Naive thymus-derived CD4-positive, alpha-beta T cell (primary cell): ENCODE data around the gene PHF2. TPM values are rescaled to one million over a fixed set of nuclear protein-coding genes. Genes with fewer than 3 reads are reported as not detected.
A peak's percentile ranks its signal among the peaks of the same experiment; 100 is the strongest.

Experiments
- ATAC-seq: fragments of 150-1000 bp; cut with Tn5 transposase; 2 replicates; pipeline ENCODE4 v1.10.0; 2021; ENCODE audit warnings: mild to moderate bottlenecking, moderate library complexity
- CTCF ChIA-PET: fragments of 350-600 bp; sonication (Branson Sonifier 250); formaldehyde crosslinking; loops from one replicate; lab custom pipeline; 2021; ENCODE audit warnings: antibody characterized with exemption; lab: Charles Lee
- POLR2A ChIA-PET: fragments of 350-600 bp; sonication (Branson Sonifier 250); formaldehyde crosslinking; loops from one replicate; lab custom pipeline; 2021; ENCODE audit warnings: antibody characterized with exemption, inconsistent platforms; lab: Charles Lee
- DNase-seq, 9 donors: peaks; one replicate each; pipeline versions ENCODE4 v3.0.0 to v3.0.0-alpha.2; 2020 to 2022; ENCODE audit warnings: mixed read lengths in 1 of 9
- H3K27ac ChIP-seq: one replicate; pipeline ENCODE4 v1.7.0; 2013; ENCODE audit warnings: mild to moderate bottlenecking, low read depth, low read length, moderate library complexity
- H3K27me3 ChIP-seq, 2 donors: one replicate each; pipeline ENCODE4 v1.7.0; 2013; ENCODE audit warnings: low read length in 2 of 2, mild to moderate bottlenecking in 2 of 2, moderate library complexity in 2 of 2; ENCODE audit not compliant: control insufficient read depth in 2 of 2, insufficient read depth in 2 of 2
- H3K36me3 ChIP-seq, 3 experiments: 1 replicate in 2 of 3; 2 replicates in 1 of 3; pipeline ENCODE4 v1.7.0; 2013; ENCODE audit warnings: low read length in 3 of 3, mild to moderate bottlenecking in 3 of 3, moderate library complexity in 1 of 3; ENCODE audit not compliant: insufficient read depth in 3 of 3, control insufficient read depth in 2 of 3
- H3K4me1 ChIP-seq, 2 donors: one replicate each; pipeline ENCODE4 v1.7.0; 2013; ENCODE audit warnings: low read length in 2 of 2, mild to moderate bottlenecking in 2 of 2, moderate library complexity in 1 of 2; ENCODE audit not compliant: control insufficient read depth in 2 of 2, insufficient read depth in 2 of 2
- H3K4me3 ChIP-seq: 2 replicates; pipeline ENCODE4 v1.7.0; 2013; ENCODE audit warnings: mild to moderate bottlenecking, low read length
- H3K9me3 ChIP-seq, 3 experiments: 1 replicate in 2 of 3; 2 replicates in 1 of 3; pipeline ENCODE4 v1.7.0; 2013; ENCODE audit warnings: low read length in 3 of 3; ENCODE audit not compliant: control insufficient read depth in 2 of 3
- H3K27ac Mint-ChIP-seq, 9 donors: one replicate each; pipeline ENCODE4 v1.8.0; 2020 to 2022; ENCODE audit warnings: mixed read lengths in 9 of 9, mild to moderate bottlenecking in 8 of 9, moderate library complexity in 5 of 9, inconsistent platforms in 2 of 9
- H3K27me3 Mint-ChIP-seq, 5 donors: one replicate each; pipeline ENCODE4 v1.8.0; 2021 to 2022; ENCODE audit warnings: mixed read lengths in 5 of 5, mild to moderate bottlenecking in 1 of 5
- H3K36me3 Mint-ChIP-seq, 5 donors: one replicate each; pipeline ENCODE4 v1.8.0; 2020 to 2022; ENCODE audit warnings: mixed read lengths in 5 of 5, mild to moderate bottlenecking in 3 of 5, inconsistent platforms in 1 of 5
- H3K4me1 Mint-ChIP-seq, 7 donors: one replicate each; pipeline ENCODE4 v1.8.0; 2020 to 2022; ENCODE audit warnings: mixed read lengths in 7 of 7, mild to moderate bottlenecking in 3 of 7, inconsistent platforms in 1 of 7
- H3K4me3 Mint-ChIP-seq, 10 donors: one replicate each; pipeline ENCODE4 v1.8.0; 2020 to 2022; ENCODE audit warnings: mild to moderate bottlenecking in 10 of 10, mixed read lengths in 10 of 10, moderate library complexity in 6 of 10, inconsistent platforms in 2 of 10
- H3K9me3 Mint-ChIP-seq, 11 donors: one replicate each; pipeline ENCODE4 v1.8.0; 2020 to 2022; ENCODE audit warnings: mixed read lengths in 11 of 11, mild to moderate bottlenecking in 4 of 11, inconsistent platforms in 1 of 11, moderate library complexity in 1 of 11
- intact Hi-C, 2 donors: fragments of 100-400 bp; cut with micrococcal nuclease; formaldehyde crosslinking; loops; one replicate each; pipeline ENCODE4 v1.15.1; 2023
- polyA plus RNA-seq, 2 donors: library from polyadenylated mRNA; unstranded; fragments of 300-500 nt; fragmentation: Illumina TruSeq; gene quantifications; one replicate each; pipeline ENCODE4 v1.2.3, GENCODE V29; 2021
- total RNA-seq, 6 experiments: library from RNA in 5 of 6; stranded (reverse) in 5 of 6; gene quantifications; 1 replicate in 5 of 6; 2 replicates in 1 of 6; pipeline ENCODE4 v1.2.3 and lab custom pipeline; 2021 to 2026

The PHF2 gene
- total and polyA plus RNA-seq, 7 experiments from 2014 or later = 1.0 to 39.3 (median 28.6) TPM

DNA sequence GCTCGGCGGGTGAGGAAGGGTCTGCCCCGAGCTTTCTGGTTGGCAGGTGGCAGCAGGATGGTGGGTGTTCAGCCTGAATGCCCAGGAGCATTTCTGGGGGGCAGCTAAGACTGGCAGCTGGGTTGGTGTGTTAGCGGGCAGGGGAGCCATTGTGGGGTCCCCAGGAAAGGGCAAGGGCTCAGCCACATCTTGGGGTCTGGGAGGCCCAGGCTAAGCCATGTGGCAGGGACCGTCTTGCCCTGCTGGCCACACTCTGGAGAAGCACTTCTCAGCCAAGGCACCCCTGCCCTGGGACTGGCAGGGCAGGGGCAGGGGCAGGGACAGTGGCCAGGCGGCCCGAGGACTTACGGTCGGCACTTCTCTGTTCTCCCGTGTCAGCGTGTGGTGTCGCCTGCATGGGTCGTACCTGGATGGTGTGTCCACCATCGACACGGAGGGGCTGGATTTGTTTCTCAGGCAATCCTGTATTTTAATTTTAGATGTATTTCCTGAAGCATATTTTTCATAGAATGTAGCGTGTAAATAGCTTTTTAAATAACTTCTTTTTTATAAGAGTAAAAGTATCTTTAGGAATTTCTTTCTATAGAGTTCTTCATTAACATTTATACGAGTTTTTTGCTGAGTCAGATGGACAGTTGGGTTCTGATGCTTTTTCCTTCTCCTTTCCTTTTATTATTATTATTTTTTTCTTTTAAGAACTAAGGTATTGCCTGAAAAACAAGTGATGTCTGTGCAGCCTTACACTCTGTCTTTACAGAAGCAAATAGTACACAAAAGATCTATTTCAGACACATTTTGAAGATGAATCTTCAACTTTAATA is 102.0 kb downstream of the PHF2 start:
- H3K4me1 Mint-ChIP-seq = peaks cover 0 to 3% (median 0%) of the 10 kb centered on the region in 7 donors
- Histone ChIP-seq H3K9me3 (no peaks in the 10 kb centered on the region), H3K27ac (no peak overlapping the region), H3K4me3 (no peak overlapping the region), H3K36me3 (peaks cover 0 to 50% (median 4%) of the 10 kb centered on the region in 3 experiments), H3K27me3 (no peaks in the 10 kb centered on the region), H3K4me1 (no peaks in the 10 kb centered on the region)
- no peaks in the 10 kb centered on the region for H3K27me3 Mint-ChIP-seq
- intact Hi-C loops = no loop called here
- H3K27ac Mint-ChIP-seq = peak overlapping the region in 2 of 9 donors; percentile 34 to 38
- H3K9me3 Mint-ChIP-seq = no peaks in the 10 kb centered on the region
- H3K4me3 Mint-ChIP-seq = no peak overlapping the region
- ChIA-PET CTCF (no interaction called here), POLR2A (no interaction called here)
- DNase-seq (no peak), ATAC-seq (no peak)
- H3K36me3 Mint-ChIP-seq = peaks cover 4 to 32% (median 8%) of the 10 kb centered on the region in 5 donors

DNA sequence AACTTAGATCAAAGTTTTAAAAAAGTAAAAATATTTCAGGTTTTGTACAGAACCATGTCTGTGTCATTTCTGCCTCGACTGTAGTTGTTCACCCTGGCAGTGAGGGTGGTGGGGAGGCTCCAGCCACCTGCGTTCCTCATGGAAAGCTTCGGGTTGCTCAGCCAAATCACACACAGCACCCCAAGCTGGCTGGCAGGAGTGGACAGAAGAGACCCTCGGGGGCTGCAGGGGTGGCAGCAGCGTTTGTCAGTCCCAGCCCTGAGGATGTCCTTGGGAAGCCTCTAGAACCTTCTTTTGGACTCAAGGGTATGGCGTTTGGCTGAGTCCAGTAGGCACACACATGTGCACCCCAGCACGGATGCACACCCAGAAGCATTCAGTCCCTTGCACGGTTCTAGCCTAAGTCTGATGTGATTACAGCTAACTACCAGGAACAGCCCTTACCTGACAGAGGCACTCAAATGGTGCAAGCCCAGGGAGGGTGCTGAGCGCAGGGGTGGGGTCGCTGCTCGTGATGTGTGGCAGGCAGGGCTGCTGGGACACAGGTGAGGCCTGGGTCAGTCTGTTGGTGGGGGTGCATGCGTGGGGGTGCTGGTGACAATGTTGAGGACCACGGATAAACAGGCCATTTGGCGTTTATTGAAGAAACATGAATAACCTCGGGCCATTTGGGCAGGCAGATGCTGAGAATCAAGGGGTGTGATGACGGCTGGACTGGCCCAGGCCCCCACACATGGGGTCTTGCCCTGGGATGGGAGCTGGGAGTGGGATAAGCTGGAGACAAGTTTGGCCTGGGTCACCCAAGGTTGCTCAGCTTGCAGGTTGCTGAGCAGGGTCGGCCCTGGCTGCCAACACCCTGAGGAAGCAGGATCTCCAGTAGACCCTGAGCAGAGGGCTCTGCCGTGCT is 103.4 kb downstream of the PHF2 start:
- ChIA-PET POLR2A (no interaction called here), CTCF (interaction anchor here (1.1 kb wide), 1 partner anchor 284 kb away, joined by 3 read pairs; no protein-coding TSS in a partner anchor)
- Histone ChIP-seq H3K27ac (no peak overlapping the region), H3K9me3 (no peaks in the 10 kb centered on the region), H3K4me1 (no peaks in the 10 kb centered on the region), H3K4me3 (no peak overlapping the region), H3K27me3 (no peaks in the 10 kb centered on the region), H3K36me3 (peaks cover 0 to 36% (median 4%) of the 10 kb centered on the region in 3 experiments)
- intact Hi-C loops = loop anchor here in 1 of 2 donors (10.0 kb wide), 1 partner anchor 535 kb away; no protein-coding TSS in a partner anchor
- DNase-seq = peak in 2 of 9 donors; percentile 3 to 16
- no peak for ATAC-seq
- peak overlapping the region in 1 of 9 donors; percentile 55 for H3K27ac Mint-ChIP-seq
- H3K4me3 Mint-ChIP-seq = no peak overlapping the region
- no peaks in the 10 kb centered on the region for H3K9me3 Mint-ChIP-seq
- H3K36me3 Mint-ChIP-seq = peaks cover 0 to 20% (median 8%) of the 10 kb centered on the region in 5 donors
- peaks cover 0 to 3% (median 0%) of the 10 kb centered on the region in 7 donors for H3K4me1 Mint-ChIP-seq
- H3K27me3 Mint-ChIP-seq = peaks cover 0 to 6% (median 0%) of the 10 kb centered on the region in 5 donors

DNA sequence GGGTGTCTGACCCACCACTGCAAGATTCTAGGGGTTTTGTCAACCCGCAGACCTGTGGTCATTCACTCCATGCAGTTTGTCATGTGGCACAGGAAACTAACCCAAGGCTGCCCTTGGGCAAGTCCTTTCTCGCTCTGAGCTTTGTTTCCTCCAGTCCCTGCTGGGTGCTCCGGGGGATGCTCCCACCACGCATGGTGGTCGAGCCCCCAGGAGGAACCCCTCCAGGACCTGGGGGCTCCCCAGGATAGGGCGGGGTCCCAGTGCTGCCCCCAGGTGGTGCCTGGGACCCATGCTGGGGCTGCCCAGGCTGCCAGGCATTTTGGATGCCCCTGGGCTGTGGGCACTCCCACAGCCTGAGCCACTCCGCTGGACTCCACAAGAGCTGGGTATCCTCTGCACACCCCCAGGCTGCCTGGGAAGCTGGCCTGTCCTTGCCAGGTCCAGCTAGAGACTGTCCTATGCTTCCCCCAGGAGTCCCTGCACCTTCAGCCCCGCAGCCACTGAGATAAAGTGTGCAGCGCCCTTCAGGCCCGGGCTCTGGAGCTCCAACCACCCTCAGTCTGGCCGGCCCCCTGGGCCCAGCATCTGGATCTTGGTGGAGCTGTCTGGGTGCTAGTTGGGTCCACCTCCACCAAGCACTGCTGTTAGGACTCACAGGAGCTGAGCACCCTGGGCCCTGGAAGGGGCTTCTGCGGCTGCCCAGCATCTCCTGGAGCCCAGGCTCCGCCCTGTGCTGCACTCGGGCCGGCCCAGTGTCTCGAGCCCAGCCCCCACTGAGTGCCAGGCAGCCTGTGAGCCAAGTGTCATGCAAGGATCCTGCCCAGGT is 104.3 kb downstream of the PHF2 start:
- H3K36me3 Mint-ChIP-seq = peaks cover 0 to 17% (median 8%) of the 10 kb centered on the region in 5 donors
- H3K27me3 Mint-ChIP-seq = peaks cover 0 to 13% (median 2%) of the 10 kb centered on the region in 5 donors
- peaks cover 0 to 3% (median 0%) of the 10 kb centered on the region in 7 donors for H3K4me1 Mint-ChIP-seq
- ATAC-seq = peak; percentile 7
- H3K4me3 ChIP-seq = no peak overlapping the region
- H3K36me3 ChIP-seq = peaks cover 0 to 27% (median 0%) of the 10 kb centered on the region in 3 experiments
- H3K27me3 ChIP-seq = no peaks in the 10 kb centered on the region
- no peaks in the 10 kb centered on the region for H3K9me3 Mint-ChIP-seq
- no peaks in the 10 kb centered on the region for H3K9me3 ChIP-seq
- H3K4me1 ChIP-seq = no peaks in the 10 kb centered on the region
- POLR2A ChIA-PET = interaction anchor here (0.6 kb wide), 1 partner anchor 287 kb away, joined by 3 read pairs; no protein-coding TSS in a partner anchor
- CTCF ChIA-PET = interaction anchor here (1.1 kb wide), 1 partner anchor 283 kb away, joined by 3 read pairs; no protein-coding TSS in a partner anchor
- no peak overlapping the region for H3K27ac Mint-ChIP-seq
- intact Hi-C loops = loop anchor here in 1 of 2 donors (10.0 kb wide), 1 partner anchor 534 kb away; no protein-coding TSS in a partner anchor
- H3K4me3 Mint-ChIP-seq = no peak overlapping the region
- H3K27ac ChIP-seq = no peak overlapping the region
- peak in 1 of 9 donors; percentile 18 for DNase-seq

GRCh38 chr9:93681269-93682154 is 105.1 kb downstream of the PHF2 start:
- H3K4me1 ChIP-seq = no peaks in the 10 kb centered on the region
- H3K36me3 Mint-ChIP-seq = peaks cover 0 to 14% (median 8%) of the 10 kb centered on the region in 5 donors
- peak overlapping the region in 1 of 9 donors; percentile 62 for H3K27ac Mint-ChIP-seq
- no peaks in the 10 kb centered on the region for H3K27me3 ChIP-seq
- H3K27ac ChIP-seq = no peak overlapping the region
- H3K4me3 Mint-ChIP-seq = no peak overlapping the region
- H3K9me3 Mint-ChIP-seq = peaks cover 0 to 3% (median 0%) of the 10 kb centered on the region in 11 donors
- ATAC-seq (peak; percentile 8), DNase-seq (peak in 2 of 9 donors; percentile 3 to 17)
- no peaks in the 10 kb centered on the region for H3K9me3 ChIP-seq
- ChIA-PET POLR2A (interaction anchor here (0.6 kb wide), 1 partner anchor 286 kb away, joined by 3 read pairs; no protein-coding TSS in a partner anchor), CTCF (interaction anchor here (0.7 to 2.0 kb wide), 3 partner anchors 282 to 285 kb away, joined by 3 to 15 read pairs (median 3); no protein-coding TSS in a partner anchor)
- intact Hi-C loops = loop anchor here (1.0 to 10.0 kb wide), 3 partner anchors 282 to 533 kb away; no protein-coding TSS in a partner anchor
- H3K36me3 ChIP-seq = peaks cover 0 to 19% (median 0%) of the 10 kb centered on the region in 3 experiments
- H3K4me1 Mint-ChIP-seq = peaks cover 0 to 3% (median 0%) of the 10 kb centered on the region in 7 donors
- H3K4me3 ChIP-seq = no peak overlapping the region
- peaks cover 0 to 22% (median 10%) of the 10 kb centered on the region in 5 donors for H3K27me3 Mint-ChIP-seq
